HG02678 (cell line): ENCODE measurements around the gene DPM3.

Experiments used
- ATAC-seq: cut with Tn5 transposase; IDR thresholded peaks from one replicate; pipeline ENCODE4 v1.9.1; 2021; ENCODE audit warnings: mild to moderate bottlenecking, moderate library complexity; ENCODE audit not compliant: unreplicated experiment

The DPM3 gene

GRCh38 chr1:155103325-155103724 lies 37.0 kb downstream of the DPM3 start:
- no peak for ATAC-seq

GRCh38 chr1:155099331-155099730 lies 41.0 kb downstream of the DPM3 start:
- no peak for ATAC-seq

- ATAC-seq: no peak
These were observed 45.7 kb downstream of the DPM3 start for GRCh38 chr1:155094622-155094948.

GRCh38 chr1:155093911-155094621 lies 46.3 kb downstream of the DPM3 start:
- no peak for ATAC-seq

GRCh38 chr1:155092641-155093040 lies 47.7 kb downstream of the DPM3 start:
- ATAC-seq: no peak

- ATAC-seq: no peak
These were observed 48.2 kb downstream of the DPM3 start for GRCh38 chr1:155092131-155092530.

GRCh38 chr1:155091071-155092051 lies 49.0 kb downstream of the DPM3 start:
- ATAC-seq: no peak
